Peyer's patch (tissue), 4 donors: Measurements from ENCODE around the gene NLRC3.

Experiments
- CTCF ChIP-seq, 6 experiments: fragments of 450-650 bp in 4 of 6; fragments of 200-600 bp in 2 of 6; sonication (generic) in 1 of 6; IDR thresholded peaks; one replicate each; pipeline ENCODE4 v1.5.1; 2017 to 2019; ENCODE audit warnings: antibody characterized with exemption in 6 of 6, mild to moderate bottlenecking in 3 of 6, moderate library complexity in 1 of 6
- POLR2A ChIP-seq, 2 donors: fragments of 450-650 bp; IDR thresholded peaks; one replicate each; pipeline ENCODE4 v1.5.1; 2017; ENCODE audit warnings: antibody characterized with exemption in 2 of 2, mild to moderate bottlenecking in 2 of 2, moderate library complexity in 2 of 2

GRCh38 chr16:3582276-3583165 lies 5.3 kb upstream of the NLRC3 start:
- TF ChIP-seq CTCF (IDR thresholded peaks at IDR 0.05) = no peak
- no peak for TF ChIP-seq POLR2A (IDR thresholded peaks at IDR 0.05)
